NCI-H2196 (cell line): ENCODE data around the gene ERC1.

ENCODE experiments used
- DNase-seq: peaks from one replicate; lab custom pipeline; 2025; ENCODE audit not compliant: unreplicated experiment; lab: John Stamatoyannopoulos, UW

Gene ERC1

GRCh38 chr12:990661-991349 lies at the start of gene ERC1:
Gene ERC1, plus strand, starts transcription at chr12:991223. Its CDS starts 36,681 bp downstream, at chr12:1027904.
- DNase-seq, result peak; percentile 72

- DNase-seq, result no peak
Measured at GRCh38 chr12:943051-943450, 48.0 kb upstream of the ERC1 start.

GRCh38 chr12:944211-944610 lies 46.8 kb upstream of the ERC1 start:
- no peak for DNase-seq

GRCh38 chr12:946212-946611 lies 44.8 kb upstream of the ERC1 start:
- DNase-seq, result no peak

- DNase-seq, result no peak
Measured at GRCh38 chr12:946631-947030, 44.4 kb upstream of the ERC1 start.

GRCh38 chr12:948238-948637 lies 42.8 kb upstream of the ERC1 start:
- no peak for DNase-seq

GRCh38 chr12:949453-950191 lies 41.4 kb upstream of the ERC1 start, which contains the start of gene RAD52:
Gene RAD52, minus strand, starts transcription at chr12:949694. Its CDS starts 16,636 bp downstream, at chr12:933058.
- peak; percentile 87 for DNase-seq

- DNase-seq, result no peak
Measured at GRCh38 chr12:951176-951575, 39.8 kb upstream of the ERC1 start.

- no peak for DNase-seq
Measured at GRCh38 chr12:953776-954175, 37.2 kb upstream of the ERC1 start.

GRCh38 chr12:954741-955140 lies 36.3 kb upstream of the ERC1 start:
- DNase-seq, result no peak

GRCh38 chr12:955939-956338 lies 35.1 kb upstream of the ERC1 start:
- no peak for DNase-seq

- DNase-seq, result no peak
Measured at GRCh38 chr12:958588-959123, 32.4 kb upstream of the ERC1 start.

- no peak for DNase-seq
Measured at GRCh38 chr12:966724-967123, 24.3 kb upstream of the ERC1 start.

GRCh38 chr12:967641-968040 lies 23.4 kb upstream of the ERC1 start:
- DNase-seq, result no peak

GRCh38 chr12:968545-968944 lies 22.5 kb upstream of the ERC1 start:
- no peak for DNase-seq

GRCh38 chr12:969821-970220 lies 21.2 kb upstream of the ERC1 start:
- no peak for DNase-seq

GRCh38 chr12:971991-972390 lies 19.0 kb upstream of the ERC1 start:
- DNase-seq, result no peak

GRCh38 chr12:974271-974862 lies 16.7 kb upstream of the ERC1 start:
- no peak for DNase-seq

- DNase-seq, result no peak
Measured at GRCh38 chr12:976644-977043, 14.4 kb upstream of the ERC1 start.

- DNase-seq, result no peak
Measured at GRCh38 chr12:977156-977555, 13.9 kb upstream of the ERC1 start.

GRCh38 chr12:979349-979748 lies 11.7 kb upstream of the ERC1 start:
- no peak for DNase-seq
